Chondrocyte (in vitro differentiated cells): ENCODE measurements around the gene LTBP1. TPM values are rescaled to one million over a fixed set of nuclear protein-coding genes. Genes with fewer than 3 reads are reported as not detected.
"Not testable (repeated sequence)": the region's sequence is repeated elsewhere in the genome, so short reads cannot be mapped to it uniquely, and the experiment has no call there.

ENCODE experiments used
- DNase-seq: peaks from one replicate; pipeline ENCODE4 v3.0.0; 2021; ENCODE audit warnings: mixed read lengths, low spot score
- H3K27ac Mint-ChIP-seq: one replicate; pipeline ENCODE4 v1.8.0; 2021; ENCODE audit warnings: mild to moderate bottlenecking, moderate library complexity, mixed read lengths; ENCODE audit not compliant: unreplicated experiment
- H3K27me3 Mint-ChIP-seq: 2 replicates; pipeline ENCODE4 v1.8.0; 2021; ENCODE audit warnings: low read depth, mixed read lengths
- H3K36me3 Mint-ChIP-seq: 2 replicates; pipeline ENCODE4 v1.8.0; 2021; ENCODE audit warnings: low read depth, mixed read lengths
- H3K4me1 Mint-ChIP-seq: 2 replicates; pipeline ENCODE4 v1.8.0; 2021; ENCODE audit warnings: low read depth, mild to moderate bottlenecking, mixed read lengths
- H3K4me3 Mint-ChIP-seq: one replicate; pipeline ENCODE4 v1.8.0; 2021; ENCODE audit warnings: mild to moderate bottlenecking, moderate library complexity, mixed read lengths; ENCODE audit not compliant: unreplicated experiment
- H3K9me3 Mint-ChIP-seq: 2 replicates; pipeline ENCODE4 v1.8.0; 2021; ENCODE audit warnings: low read depth, mixed read lengths
- total RNA-seq: library from RNA; stranded (reverse); gene quantifications from 3 replicates; pipeline ENCODE4 v1.2.1, GENCODE V29; 2021
- TF ChIP-seq, protein P1 (sequence below): fragments of 200-600 bp; sonication (generic); IDR thresholded peaks from 2 replicates; pipeline ENCODE4 v1.5.0; 2021; ENCODE audit warnings: antibody characterized with exemption, mild to moderate bottlenecking, moderate library complexity

The LTBP1 gene
- total RNA-seq, 1 donor from 2014 or later = 398 TPM

DNA sequence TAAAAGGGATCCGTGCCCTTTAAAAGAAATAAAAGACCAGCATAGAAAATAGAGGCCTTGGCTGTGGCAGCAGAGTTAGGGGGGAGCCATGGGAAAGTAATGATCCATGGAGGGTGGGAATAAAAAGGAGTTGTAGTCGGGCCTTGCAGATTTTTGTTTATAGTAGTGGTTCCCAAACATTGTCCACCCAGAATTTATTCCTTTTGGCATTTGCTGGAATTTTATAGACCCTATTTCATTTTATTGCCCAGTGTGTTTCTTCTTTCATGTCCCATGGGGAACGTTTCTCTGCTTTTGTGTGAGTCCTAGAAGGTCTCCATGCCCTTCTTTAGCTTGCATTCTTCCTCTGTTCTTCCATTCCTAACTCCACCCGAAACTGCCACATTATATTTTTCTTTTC is 222.2 kb downstream of the LTBP1 start:
- Mint-ChIP-seq H3K9me3 (peaks cover 3% of the 10 kb centered on the region), H3K4me1 (peaks cover 58% of the 10 kb centered on the region), H3K4me3 (no peak overlapping the region), H3K36me3 (peaks cover 5% of the 10 kb centered on the region), H3K27me3 (no peaks in the 10 kb centered on the region), H3K27ac (peak overlapping the region; percentile 94)
- no peak for DNase-seq
- TF ChIP-seq, protein P1, sequence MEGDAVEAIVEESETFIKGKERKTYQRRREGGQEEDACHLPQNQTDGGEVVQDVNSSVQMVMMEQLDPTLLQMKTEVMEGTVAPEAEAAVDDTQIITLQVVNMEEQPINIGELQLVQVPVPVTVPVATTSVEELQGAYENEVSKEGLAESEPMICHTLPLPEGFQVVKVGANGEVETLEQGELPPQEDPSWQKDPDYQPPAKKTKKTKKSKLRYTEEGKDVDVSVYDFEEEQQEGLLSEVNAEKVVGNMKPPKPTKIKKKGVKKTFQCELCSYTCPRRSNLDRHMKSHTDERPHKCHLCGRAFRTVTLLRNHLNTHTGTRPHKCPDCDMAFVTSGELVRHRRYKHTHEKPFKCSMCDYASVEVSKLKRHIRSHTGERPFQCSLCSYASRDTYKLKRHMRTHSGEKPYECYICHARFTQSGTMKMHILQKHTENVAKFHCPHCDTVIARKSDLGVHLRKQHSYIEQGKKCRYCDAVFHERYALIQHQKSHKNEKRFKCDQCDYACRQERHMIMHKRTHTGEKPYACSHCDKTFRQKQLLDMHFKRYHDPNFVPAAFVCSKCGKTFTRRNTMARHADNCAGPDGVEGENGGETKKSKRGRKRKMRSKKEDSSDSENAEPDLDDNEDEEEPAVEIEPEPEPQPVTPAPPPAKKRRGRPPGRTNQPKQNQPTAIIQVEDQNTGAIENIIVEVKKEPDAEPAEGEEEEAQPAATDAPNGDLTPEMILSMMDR = no peak

DNA sequence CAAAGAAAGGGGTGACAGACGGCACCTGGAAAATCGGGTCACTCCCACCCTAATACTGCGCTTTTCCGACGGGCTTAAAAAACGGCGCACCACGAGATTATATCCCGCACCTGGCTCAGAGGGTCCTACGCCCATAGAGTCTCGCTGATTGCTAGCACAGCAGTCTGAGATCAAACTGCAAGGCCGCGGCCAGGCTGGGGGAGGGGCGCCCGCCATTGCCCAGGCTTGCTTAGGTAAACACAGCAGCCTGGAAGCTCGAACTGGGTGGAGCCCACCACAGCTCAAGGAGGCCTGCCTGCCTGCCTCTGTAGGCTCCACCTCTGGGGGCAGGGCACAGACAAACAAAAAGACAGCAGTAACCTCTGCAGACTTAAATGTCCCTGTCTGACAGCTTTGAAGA is 223.5 kb downstream of the LTBP1 start:
- not testable (repeated sequence) for H3K9me3 Mint-ChIP-seq, DNase-seq, H3K27ac Mint-ChIP-seq, H3K36me3 Mint-ChIP-seq, H3K4me3 Mint-ChIP-seq, H3K27me3 Mint-ChIP-seq
- H3K4me1 Mint-ChIP-seq = peaks cover 50% of the 10 kb centered on the region

DNA sequence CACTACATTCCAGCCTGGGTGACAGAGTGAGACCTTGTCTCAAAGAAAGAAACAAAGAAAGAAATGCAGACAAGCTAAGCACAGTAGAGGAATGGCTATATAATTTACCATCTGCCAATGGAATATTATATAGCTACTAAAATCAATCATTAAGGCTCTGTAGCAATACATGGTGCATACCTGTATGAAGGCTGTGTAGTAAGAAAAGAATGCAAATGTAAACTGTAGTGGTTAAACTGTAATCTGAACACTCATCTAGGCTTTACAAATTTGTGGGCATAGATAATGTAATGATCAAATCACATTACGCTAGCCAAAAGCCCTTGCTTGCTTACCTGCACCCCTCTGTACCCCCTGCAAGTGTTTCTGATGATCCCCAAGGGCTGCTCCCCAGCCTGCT is 230.9 kb downstream of the LTBP1 start:
- DNase-seq = no peak
- H3K9me3 Mint-ChIP-seq = peaks cover 2% of the 10 kb centered on the region
- H3K4me1 Mint-ChIP-seq = peaks cover 43% of the 10 kb centered on the region
- peak overlapping the region; percentile 68 for H3K27ac Mint-ChIP-seq
- H3K27me3 Mint-ChIP-seq = no peaks in the 10 kb centered on the region
- TF ChIP-seq, protein P1 = no peak
- no peak overlapping the region for H3K4me3 Mint-ChIP-seq
- H3K36me3 Mint-ChIP-seq = peaks cover 20% of the 10 kb centered on the region

DNA sequence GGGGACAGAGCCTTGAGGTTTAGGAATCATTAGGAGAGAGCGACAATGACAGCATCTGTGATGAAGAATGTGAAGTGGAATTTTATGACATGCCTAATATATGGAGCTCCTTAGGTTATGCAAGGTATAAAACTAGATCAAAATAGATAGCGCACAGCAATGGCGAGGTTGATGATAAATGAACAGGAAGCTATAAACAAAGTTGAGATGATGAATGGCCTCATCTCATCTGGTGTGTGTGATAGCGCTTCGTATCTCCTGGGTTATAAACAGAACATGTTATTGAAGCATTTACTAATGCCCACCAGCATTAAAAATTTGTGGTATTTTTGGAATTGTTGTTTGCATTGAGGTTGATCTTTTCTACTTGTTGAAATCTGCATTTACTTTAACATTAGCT is 231.5 kb downstream of the LTBP1 start:
- no peaks in the 10 kb centered on the region for H3K27me3 Mint-ChIP-seq
- peaks cover 4% of the 10 kb centered on the region for H3K9me3 Mint-ChIP-seq
- H3K27ac Mint-ChIP-seq = no peak overlapping the region
- TF ChIP-seq, protein P1 = no peak
- H3K4me1 Mint-ChIP-seq = peaks cover 46% of the 10 kb centered on the region
- peaks cover 24% of the 10 kb centered on the region for H3K36me3 Mint-ChIP-seq
- H3K4me3 Mint-ChIP-seq = no peak overlapping the region
- DNase-seq = no peak

DNA sequence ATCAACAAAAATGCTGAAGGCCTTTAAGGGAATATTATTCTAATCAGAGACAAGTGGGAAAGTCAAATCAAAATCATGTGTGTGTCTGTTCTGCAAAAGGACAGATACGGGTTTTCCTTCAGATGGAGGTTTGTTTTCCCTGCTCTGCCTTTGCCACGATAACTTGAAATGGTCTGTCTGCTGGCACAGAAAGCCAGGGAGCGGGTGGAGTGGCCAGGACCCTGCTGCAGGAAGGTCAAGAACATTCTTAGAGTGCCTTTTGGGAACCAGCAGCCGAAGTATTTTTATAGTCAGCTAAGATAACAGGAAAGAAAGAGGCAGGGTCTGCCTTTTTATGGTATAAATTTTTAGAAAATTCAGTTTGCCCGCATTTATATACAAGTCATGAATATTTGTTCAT is 234.2 kb downstream of the LTBP1 start:
- Mint-ChIP-seq H3K27me3 (no peaks in the 10 kb centered on the region), H3K27ac (peak overlapping the region; percentile 94), H3K9me3 (peaks cover 5% of the 10 kb centered on the region), H3K36me3 (peaks cover 26% of the 10 kb centered on the region), H3K4me1 (peaks cover 48% of the 10 kb centered on the region), H3K4me3 (peak overlapping the region; percentile 48)
- no peak for DNase-seq
- TF ChIP-seq, protein P1 = no peak

DNA sequence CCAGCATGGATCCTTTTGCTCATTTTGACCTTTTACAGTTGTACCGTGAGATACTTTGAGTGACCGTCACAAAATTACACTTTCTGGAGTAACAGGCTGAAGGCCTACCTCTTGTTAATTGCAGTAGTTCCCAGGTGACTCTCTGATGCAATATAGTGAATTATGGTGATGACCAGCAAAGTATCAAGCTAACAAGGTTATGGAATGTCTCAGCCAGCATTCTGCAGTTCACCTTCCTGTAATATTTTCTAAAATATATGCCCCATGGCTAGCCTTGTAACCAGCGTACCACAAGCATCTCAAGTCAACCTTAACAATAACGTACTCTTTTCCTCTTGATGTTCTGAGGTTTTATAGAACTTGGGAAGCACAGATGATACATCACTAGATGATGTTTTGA is 234.7 kb downstream of the LTBP1 start:
- Mint-ChIP-seq H3K4me3 (no peak overlapping the region), H3K27me3 (no peaks in the 10 kb centered on the region), H3K36me3 (peaks cover 27% of the 10 kb centered on the region), H3K4me1 (peaks cover 48% of the 10 kb centered on the region), H3K9me3 (peaks cover 5% of the 10 kb centered on the region), H3K27ac (peak overlapping the region; percentile 94)
- TF ChIP-seq, protein P1 = no peak
- no peak for DNase-seq
